GM18505 (cell line): ENCODE results near the gene DSCAML1.

ENCODE experiments used
- ATAC-seq: cut with Tn5 transposase; IDR thresholded peaks from one replicate; pipeline ENCODE4 v1.9.1; 2021; ENCODE audit not compliant: unreplicated experiment
- POLR2A ChIP-seq: IDR thresholded peaks from 4 replicates; pipeline ENCODE4 v1.6.1; 2011; ENCODE audit warnings: borderline replicate concordance; ENCODE audit not compliant: insufficient read depth, insufficient read length; ENCODE audit errors: extremely low read depth

Gene DSCAML1

DNA sequence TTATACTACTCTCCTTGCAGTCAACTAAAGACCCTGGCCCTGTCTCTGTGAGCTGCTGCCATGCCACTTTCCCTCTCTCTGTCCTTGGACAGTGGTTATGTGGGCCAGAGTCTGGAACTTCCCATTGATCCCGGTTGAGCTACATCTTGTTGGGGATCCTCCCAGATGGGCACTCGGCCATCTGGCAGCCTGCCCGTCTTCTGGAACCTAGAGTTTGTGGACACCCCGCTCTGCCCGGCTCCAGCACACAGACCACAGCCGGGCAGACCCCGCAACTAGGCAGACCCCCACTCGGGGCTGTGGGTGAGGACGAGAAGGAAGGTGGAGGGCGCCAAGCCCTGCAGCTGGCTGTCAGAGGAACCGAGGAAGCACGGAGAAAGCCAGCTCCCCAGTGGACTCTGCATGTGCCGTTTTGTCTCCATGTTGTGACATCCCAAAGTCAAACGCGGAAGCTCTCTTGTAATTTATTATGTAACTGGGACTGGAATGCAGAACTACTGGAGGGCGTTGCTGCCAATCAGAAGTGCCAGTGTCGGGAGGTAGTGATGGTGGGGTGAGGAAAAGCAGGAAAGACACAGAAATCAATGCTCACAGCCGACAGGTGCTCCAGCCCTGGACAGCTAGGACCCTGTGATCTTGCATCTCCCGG, 261.7 kb downstream of the DSCAML1 start:
- no peak for TF ChIP-seq POLR2A
- ATAC-seq, result no peak

DNA sequence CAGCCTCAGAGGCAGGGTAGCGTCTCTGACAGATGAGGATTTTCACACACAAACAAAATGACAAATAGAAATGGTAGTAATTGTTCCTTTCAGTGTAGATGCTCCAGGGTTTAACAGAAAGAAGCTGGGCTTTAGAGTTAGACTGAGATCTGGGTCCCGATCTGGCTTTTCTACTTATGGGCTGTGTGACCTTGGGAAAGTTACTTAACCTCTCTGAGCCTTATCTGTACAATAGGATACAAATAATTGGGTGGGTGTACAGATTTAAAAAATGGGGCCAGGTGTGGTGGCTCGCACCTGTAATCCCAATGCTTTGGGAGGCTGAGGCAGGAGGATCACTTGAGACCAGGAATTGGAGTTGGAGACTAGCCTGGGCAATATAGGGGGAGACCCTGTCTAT, 264.4 kb downstream of the DSCAML1 start:
- no peak for TF ChIP-seq POLR2A
- ATAC-seq, result no peak

DNA sequence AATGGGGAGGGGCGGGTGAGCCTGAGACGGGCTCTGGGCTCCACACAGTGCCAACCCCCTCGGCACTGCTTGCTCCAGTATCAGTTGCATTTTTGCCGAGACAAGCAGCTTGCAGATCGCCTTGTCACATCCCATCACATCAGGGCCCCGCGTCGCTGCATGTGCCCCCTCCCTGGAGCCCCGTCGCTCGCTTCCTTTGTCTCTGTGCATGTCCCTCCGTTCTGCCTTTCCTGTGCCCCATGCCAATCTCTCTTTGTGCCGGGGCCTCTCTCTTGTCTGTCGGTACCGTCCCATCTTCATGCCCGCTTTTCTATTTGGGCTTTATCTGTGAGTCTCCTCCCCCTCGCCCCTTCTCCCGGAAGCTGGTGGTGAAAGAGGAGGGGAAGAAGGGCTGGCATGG, 267.2 kb downstream of the DSCAML1 start:
- TF ChIP-seq POLR2A, result no peak
- ATAC-seq, result no peak

DNA sequence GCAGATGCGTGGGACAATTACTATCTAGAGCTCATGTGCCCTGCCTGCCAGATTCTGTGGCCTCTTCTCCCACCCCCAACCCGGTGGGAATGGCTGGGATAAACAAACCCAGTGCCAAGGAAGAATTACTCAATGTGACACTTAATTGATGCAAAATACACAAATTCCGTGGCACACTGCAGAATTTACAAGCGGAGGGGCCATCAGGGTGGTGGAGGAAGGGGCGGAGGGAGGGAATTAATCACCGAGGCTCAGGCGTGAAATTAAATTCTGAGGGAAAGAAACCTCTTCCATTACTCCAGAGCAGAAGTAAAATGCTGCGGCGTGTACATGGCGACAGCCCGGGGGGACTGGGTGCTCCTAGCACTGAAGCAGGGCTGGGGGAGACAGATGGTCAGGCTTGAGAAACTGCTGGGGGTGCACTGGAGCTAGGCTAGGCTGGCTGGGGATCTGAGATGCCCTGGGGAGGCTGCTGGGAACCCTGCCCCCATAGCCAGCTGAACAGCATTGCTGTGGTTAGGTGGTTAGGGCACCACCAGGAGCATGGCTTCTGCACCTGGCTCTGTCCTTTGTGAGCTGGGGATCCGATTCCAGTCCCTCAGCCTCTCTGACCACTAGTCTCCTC, 268.8 kb downstream of the DSCAML1 start:
- no peak for TF ChIP-seq POLR2A
- no peak for ATAC-seq

DNA sequence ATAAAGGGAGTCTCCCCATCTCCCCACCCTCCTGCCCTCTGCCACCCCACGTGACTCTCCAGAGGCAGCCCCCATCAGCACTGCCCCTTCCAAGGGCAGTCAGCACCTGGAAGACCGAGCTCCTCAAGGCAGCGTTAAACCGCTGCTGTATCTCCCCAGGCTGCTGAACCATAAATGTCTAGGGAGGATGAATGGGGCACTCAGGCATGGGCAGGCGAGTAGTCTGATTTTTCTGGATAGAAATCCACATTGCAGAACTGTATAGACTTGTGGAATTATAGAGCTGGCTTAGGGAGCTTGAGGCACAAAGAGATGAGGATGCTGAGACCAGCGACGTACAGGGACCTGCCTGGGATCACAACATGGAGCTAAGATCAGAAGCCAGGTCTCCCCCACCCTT, 269.7 kb downstream of the DSCAML1 start:
- TF ChIP-seq POLR2A, result no peak
- no peak for ATAC-seq

DNA sequence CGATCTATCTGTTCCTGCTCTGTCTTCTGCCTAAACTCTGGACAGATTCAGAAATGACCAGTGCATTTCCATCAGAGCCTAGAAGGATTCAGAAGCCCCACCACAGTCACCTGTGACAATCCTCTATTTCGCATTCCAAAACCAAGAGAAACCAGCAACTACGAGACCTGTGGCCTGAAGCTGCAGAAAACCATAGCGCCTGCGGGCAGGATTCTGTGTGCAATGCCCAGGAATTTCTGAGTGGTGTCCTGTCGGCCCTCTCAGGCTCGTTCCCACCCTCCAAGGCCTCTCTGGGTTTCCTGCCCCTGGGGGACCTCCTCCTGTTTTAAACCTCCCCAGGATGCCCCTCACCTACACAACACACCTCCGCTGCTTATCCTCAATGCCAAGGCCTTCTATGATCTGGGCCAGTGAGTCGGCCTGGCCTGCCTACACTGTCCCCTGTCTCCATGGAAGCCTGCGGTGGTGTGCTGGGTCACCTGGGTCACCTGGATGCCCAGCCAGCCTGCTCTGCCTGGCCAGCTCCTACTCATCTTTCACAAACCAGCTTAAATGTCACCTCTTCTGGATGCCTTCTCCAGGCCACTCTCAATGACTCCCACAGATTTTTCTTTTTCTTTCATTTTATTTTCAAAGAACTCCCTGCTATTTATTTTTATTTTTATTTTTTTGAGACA, 271.0 kb downstream of the DSCAML1 start:
- no peak for ATAC-seq
- no peak for TF ChIP-seq POLR2A

DNA sequence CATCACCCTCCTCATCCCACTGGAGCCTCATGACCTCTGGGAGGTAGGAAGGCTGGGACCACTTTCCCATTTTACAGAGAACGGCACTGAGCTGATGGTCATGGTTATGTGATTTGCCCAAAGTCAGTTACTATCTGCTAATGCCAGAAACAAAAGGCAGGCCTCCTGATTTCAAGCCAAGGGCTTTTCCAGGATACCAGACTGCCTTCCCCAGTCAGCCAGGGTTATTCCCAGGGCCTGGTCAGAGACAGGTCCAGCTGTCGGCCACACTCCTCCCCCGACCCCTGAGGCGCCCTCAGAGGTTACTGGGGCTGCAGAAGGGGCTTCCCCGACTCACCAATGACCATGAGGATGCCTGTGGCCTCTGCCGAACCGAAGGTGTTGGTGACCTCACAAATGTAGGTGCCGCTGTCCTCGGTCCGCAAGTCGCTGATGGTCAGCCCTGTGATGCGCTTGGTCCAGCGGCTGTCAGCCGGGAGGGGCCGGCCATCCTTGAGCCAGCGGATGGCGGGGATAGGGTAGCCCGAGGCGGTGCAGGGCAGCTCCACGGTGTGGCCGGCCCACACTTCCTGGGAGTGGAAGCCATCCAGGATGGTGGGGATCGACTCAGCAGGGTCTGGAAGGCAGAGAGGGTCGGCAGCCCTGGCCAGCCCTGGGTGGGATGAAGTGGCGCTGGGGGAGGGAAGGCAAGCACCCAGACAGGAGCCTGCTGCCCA, 272.4 kb downstream of the DSCAML1 start:
- no peak for ATAC-seq

DNA sequence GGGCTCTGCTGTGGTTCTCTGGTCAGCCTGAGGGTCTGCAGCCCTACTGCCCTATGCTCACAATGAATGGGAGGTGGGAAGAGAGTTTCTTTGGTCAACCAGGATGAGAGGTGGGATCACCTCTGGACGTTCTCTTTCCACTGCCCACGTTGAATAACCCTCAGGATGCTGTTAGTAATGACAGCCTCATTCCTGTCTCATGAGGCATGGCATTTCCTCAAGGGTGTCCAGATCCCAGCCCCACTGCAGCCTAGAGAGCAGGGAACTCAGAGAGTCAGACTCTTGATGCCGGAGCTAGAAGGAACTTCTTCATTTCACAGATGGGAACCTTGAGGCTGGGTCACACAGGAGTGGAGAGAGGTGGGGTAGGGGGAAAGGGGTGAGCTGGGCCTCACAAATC, 273.3 kb downstream of the DSCAML1 start:
- ATAC-seq, result no peak
- no peak for TF ChIP-seq POLR2A

More for the DNA sequence above, 272.4 kb downstream of the DSCAML1 start:
- no peak for TF ChIP-seq POLR2A

DNA sequence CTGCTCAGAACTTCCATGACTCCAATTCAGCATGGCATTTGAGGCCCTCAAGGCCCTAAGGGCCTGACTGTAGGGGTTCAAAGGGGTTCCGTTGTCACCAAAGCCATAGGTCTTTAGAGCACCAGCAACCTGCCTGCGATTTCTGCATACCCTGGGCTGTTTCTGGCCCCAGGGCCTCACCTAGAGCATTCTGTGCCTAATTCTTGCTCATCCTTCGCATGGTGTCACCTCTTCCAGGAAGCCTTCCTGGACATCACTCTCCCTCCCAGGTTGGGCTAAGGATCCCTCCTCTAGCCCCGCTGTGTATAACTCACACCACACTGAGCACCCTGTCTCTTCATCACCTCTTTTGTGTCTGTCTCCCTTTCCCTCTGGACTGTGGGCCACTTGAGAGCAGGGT, 275.0 kb downstream of the DSCAML1 start:
- no peak for TF ChIP-seq POLR2A
- no peak for ATAC-seq

DNA sequence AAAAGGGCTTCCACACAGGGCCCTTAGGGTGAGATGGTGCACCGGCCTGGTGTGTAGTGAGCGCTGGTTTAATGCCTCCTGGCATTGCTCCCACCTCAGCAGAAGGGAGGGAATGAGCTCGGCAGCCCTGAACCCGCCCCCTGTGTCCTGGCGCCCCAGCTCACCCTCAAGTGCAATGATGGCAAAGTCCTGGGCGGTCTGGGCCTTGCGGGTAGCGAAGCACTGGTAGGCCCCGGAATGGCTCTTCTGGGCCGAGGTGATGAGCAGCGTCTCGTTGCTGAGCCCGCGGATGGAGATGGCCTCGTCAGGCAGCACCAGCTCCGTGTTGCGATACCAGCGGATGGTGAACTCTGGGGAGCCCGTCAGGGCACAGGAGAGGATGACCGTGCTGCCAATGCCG, 276.1 kb downstream of the DSCAML1 start:
- no peak for ATAC-seq

DNA sequence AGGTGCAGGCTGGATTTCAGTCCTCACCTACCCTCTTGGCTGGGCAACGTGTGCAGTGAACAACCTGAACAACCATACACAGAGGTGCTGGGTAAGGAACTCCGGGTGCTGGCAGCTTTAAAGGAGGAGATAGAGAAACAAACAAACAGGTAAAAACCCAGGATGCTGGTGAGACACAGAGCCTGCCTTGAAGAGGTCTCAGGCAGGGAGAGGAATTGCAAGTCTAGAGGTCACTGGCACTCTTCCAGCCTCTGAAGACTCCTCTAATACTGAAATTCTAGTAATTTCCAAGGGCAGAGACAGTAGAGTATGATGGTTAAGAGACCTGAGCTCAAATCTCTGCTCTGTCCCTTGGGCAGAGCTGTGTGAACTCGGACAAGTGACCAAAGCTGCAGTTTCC, 276.8 kb downstream of the DSCAML1 start:
- no peak for TF ChIP-seq POLR2A
- ATAC-seq, result no peak

More for the DNA sequence above, 276.1 kb downstream of the DSCAML1 start:
- no peak for TF ChIP-seq POLR2A

DNA sequence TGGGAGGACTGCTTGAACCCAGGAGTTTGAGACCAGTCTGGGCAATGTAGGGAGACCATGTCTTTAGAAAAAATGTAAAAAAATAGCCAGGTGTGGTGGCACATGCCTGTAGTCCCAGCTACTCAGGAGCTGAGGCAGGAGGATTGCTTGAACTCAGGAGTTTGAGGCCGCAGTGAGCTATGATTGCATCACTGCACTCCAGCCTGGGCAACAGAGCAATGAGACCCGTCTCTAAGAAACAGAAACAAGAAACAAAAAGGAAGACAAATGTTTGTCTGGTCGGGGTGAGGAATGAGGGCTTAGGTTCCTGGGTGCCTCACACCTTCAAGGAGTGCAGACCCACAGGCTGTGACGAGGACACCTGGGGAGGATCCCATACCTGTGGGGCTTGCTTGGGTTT, 277.4 kb downstream of the DSCAML1 start:
- no peak for ATAC-seq
- no peak for TF ChIP-seq POLR2A

DNA sequence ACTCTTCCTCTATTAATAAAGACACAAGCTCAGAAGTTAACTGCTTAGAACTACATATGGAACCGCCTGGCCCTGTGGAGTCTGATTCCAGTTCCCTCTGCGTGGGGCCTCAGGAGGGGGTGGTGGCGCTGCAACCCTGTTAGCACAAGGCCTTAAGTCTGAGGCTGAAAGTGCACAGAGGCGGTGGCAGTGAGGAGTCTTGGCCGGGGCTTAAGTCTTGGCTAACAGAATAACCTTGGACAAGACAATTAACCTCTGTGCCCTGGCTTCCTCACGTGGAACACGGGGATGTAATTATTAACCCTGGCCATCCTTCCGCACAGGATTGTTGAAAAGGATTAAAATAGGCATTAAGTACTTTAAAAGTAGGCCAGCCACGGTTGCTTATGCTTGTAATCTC, 277.8 kb downstream of the DSCAML1 start:
- TF ChIP-seq POLR2A, result no peak
- ATAC-seq, result no peak
